ENCODE measurements around the gene CSTPP1.

The CSTPP1 gene

DNA sequence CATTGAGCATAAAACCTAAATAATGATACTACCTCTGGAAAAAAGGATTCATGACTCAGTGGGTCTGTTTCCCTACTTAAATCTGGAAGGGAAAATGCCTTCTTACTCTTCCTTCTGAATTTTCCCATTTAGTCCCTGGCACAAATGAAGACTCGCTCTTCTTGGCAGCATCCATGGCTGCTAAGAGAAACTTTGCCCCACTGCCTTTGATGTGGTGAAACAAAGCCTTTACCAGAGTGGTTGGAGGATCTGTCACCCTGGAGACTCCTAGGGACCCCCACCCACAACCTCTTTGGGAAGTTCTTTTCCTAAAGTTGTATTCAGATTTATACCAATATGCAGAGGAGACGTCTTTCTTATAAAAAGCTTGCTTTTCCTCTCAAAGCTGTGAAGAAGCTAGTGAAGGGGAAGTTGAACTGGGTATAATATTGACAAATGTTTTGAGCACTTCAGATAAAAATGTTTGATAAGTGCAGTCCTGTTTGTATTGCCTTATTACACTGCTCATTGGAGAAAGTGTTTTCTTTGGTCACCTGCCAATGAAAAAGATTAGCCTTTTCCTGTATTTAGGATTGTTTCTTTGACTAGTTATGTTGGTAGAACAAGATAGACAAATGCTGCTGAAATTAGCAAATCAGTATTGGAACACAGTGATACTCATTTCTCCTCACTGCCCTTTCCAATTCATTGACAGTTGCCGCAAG lies 162.8 kb downstream of the CSTPP1 start:
- H3K4me3 ChIP-seq (ENCODE audit: low read length) = no peak overlapping the region
- DNase-seq (ENCODE audit: low read depth) = no peak
- TF ChIP-seq, protein P1, sequence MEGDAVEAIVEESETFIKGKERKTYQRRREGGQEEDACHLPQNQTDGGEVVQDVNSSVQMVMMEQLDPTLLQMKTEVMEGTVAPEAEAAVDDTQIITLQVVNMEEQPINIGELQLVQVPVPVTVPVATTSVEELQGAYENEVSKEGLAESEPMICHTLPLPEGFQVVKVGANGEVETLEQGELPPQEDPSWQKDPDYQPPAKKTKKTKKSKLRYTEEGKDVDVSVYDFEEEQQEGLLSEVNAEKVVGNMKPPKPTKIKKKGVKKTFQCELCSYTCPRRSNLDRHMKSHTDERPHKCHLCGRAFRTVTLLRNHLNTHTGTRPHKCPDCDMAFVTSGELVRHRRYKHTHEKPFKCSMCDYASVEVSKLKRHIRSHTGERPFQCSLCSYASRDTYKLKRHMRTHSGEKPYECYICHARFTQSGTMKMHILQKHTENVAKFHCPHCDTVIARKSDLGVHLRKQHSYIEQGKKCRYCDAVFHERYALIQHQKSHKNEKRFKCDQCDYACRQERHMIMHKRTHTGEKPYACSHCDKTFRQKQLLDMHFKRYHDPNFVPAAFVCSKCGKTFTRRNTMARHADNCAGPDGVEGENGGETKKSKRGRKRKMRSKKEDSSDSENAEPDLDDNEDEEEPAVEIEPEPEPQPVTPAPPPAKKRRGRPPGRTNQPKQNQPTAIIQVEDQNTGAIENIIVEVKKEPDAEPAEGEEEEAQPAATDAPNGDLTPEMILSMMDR (conservative IDR thresholded peaks at IDR 0.05; ENCODE audit: low read length) = no peak

DNA sequence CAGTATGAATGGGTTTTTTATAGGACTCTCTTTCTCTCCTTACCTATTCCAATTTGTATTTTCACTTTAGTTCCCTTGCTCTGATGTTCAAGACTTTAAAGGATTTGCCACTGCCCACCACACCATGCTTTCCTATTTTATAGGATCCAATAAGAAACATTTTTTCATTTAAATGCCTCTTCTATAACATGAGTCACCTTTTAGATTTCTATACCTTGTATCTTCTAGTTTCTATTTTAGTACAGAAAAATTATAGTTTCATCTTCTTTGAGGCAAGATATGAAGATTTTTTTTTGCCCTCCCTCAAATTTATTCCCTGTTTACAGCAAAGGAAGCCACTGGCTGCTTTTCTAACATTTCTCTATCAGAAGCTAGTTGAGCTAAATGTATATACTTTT lies 163.4 kb downstream of the CSTPP1 start:
- no peak for DNase-seq (ENCODE audit: low read depth)
- H3K4me3 ChIP-seq (ENCODE audit: low read length) = no peak overlapping the region
- TF ChIP-seq, protein P1 (conservative IDR thresholded peaks at IDR 0.05; ENCODE audit: low read length) = no peak

DNA sequence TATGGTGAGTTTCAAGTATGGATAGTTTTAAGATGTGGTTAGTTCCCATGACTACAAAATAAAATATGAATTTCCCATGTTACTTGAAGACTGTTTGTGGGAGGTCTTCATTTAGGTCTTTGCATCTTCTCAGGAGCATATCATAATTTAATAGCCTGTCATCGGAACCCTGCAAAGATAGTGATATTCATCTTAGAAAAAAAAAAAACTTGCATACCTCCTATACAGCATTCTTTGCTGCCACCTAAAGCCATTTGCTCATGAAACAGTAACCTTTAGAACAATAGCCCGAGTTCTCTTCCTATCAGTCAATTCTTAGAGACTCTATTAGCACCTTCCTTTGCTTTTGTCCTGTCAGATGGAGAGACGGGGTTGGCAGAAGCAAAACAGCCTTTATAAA lies 164.8 kb downstream of the CSTPP1 start:
- H3K4me3 ChIP-seq (ENCODE audit: low read length) = no peak overlapping the region
- no peak for DNase-seq (ENCODE audit: low read depth)
- TF ChIP-seq, protein P1 (conservative IDR thresholded peaks at IDR 0.05; ENCODE audit: low read length) = no peak

DNA sequence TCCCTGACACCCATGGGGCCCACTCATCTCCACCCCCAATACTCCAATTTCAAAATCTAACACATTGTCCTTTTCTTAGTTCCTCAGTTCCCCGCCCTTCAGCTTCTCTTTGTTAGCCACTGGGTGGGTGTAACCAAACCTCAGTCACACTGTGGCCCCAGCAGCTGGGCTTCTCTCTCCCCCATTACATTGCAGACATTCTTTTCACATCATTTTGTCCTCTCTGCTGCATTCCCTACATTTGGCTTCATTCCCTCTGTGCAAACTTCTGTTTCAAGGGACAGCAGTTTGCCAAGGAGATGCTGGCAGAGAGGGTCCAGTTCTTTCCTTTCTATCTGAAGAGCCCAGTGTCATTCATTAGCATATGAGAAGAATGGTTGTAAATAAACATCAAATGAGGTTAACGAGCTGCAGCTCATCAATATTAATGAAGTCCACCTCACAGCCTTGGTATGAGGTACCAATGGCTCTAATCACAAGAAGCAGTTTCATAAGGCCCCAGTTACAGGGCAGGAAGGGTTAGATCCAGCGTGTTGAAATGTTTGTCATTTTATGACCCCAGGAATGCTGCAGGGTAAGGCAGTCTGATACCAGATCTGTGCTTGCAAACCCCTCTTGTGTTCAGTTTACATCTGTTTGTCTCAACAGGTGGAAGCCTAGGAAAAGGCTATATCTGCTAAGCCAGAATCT lies 167.8 kb downstream of the CSTPP1 start:
- TF ChIP-seq, protein P1 (conservative IDR thresholded peaks at IDR 0.05; ENCODE audit: low read length) = no peak

DNA sequence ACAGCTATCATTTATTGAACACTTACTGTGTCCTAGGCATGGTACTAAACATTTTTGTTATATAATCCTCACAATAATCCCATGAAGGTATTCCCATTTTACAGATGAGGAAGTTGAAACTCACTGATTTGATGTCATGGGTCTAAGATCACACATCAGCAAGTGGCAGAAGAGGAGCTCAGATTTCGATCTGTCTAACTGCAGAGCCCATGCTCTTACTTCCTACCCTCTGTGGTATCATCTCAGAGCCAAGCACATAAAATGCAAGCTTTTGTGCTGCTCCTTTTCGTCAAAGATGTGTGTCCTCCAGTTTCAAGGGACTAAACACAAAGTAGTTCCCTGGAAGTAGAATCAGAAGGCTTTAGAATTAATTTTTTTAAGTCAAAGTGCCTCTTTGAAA lies 169.0 kb downstream of the CSTPP1 start:
- H3K4me3 ChIP-seq (ENCODE audit: low read length) = no peak overlapping the region
- DNase-seq (ENCODE audit: low read depth) = no peak
- TF ChIP-seq, protein P1 (conservative IDR thresholded peaks at IDR 0.05; ENCODE audit: low read length) = no peak

More for the DNA sequence above, 167.8 kb downstream of the CSTPP1 start:
- peak; percentile 89 for DNase-seq (ENCODE audit: low read depth)
- no peak overlapping the region for H3K4me3 ChIP-seq (ENCODE audit: low read length)

DNA sequence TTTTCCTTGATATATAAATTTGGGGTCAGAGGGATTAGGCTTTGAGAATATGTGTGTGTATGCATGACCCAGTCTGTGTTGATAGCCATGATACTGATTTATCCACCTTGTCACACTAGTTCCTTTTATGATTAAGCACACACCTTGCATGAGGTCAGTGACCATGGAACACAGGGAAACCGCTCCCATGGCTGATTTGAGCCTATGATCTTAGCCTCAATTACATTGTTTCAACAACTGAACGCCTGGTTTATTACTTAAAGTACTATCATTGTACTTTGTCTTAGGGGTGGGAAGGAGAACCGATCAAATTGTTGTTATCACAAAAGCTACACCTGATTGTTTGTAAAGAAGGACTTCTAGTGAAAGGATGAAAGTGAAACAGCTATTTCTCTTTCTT lies 169.4 kb downstream of the CSTPP1 start:
- no peak for DNase-seq (ENCODE audit: low read depth)
- TF ChIP-seq, protein P1 (conservative IDR thresholded peaks at IDR 0.05; ENCODE audit: low read length) = no peak
- H3K4me3 ChIP-seq (ENCODE audit: low read length) = no peak overlapping the region

Data from AG10803 (cell line).